ENCODE measurements around the gene MTG1.

Gene MTG1

DNA sequence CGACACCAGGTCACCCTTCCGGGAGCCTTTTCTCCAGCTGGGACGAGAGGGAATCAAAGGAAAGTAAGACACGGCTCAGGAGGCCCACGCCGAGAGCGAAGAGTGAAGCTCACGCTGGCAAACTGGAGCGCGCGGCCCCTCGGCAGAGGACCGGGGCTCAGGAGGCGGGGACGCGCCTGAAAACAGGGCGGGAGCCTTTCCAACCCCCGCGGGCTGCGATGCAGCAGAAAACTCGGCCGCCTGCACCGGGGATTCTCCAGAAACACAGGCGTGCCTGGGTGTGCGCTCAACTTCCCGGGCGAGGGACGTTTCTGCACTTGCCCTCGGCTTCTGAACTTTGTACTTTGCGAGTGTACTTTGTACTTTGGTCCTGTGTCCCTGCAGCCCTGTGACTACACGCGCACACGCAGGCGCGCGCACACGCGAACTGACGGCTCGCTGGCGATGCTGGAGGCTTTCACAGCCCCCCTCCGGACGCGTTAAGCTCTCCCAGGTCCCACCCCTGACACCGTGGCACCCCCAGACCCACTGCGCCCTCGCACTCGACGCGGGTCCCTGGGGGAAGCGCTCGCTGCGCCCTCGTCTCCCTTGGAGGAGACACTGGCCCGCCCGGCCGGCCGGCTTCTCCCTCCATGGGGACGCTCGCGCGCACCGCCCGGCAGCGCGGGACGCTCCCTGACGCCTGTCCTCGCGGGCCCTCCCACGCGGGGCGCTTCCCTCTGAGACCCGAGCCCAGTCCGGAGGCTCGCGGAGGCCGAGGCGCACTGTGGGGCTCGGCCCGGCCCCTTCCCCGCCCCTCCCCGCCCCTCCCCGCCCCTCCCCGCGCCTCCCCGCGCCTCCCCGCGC lies 15.5 kb upstream of the MTG1 start:
- H3K4me3 ChIP-seq (ENCODE audit: low read depth, low read length), result peak overlapping the region; percentile 53
- TF ChIP-seq, protein P1, sequence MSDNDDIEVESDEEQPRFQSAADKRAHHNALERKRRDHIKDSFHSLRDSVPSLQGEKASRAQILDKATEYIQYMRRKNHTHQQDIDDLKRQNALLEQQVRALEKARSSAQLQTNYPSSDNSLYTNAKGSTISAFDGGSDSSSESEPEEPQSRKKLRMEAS (IDR thresholded peaks at IDR 0.05; ENCODE audit: low read depth, low read length), result no peak
- TF ChIP-seq POLR2A (IDR thresholded peaks at IDR 0.05; ENCODE audit: extremely low read depth, insufficient read length) (no peak), MYC (IDR thresholded peaks at IDR 0.05; ENCODE audit: low read depth, low read length) (no peak)
- TF ChIP-seq, protein P2, sequence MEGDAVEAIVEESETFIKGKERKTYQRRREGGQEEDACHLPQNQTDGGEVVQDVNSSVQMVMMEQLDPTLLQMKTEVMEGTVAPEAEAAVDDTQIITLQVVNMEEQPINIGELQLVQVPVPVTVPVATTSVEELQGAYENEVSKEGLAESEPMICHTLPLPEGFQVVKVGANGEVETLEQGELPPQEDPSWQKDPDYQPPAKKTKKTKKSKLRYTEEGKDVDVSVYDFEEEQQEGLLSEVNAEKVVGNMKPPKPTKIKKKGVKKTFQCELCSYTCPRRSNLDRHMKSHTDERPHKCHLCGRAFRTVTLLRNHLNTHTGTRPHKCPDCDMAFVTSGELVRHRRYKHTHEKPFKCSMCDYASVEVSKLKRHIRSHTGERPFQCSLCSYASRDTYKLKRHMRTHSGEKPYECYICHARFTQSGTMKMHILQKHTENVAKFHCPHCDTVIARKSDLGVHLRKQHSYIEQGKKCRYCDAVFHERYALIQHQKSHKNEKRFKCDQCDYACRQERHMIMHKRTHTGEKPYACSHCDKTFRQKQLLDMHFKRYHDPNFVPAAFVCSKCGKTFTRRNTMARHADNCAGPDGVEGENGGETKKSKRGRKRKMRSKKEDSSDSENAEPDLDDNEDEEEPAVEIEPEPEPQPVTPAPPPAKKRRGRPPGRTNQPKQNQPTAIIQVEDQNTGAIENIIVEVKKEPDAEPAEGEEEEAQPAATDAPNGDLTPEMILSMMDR (IDR thresholded peaks at IDR 0.05; ENCODE audit: low read depth, low read length), result no peak
- DNase-seq (ENCODE audit: low read depth), result peak; percentile 69

DNA sequence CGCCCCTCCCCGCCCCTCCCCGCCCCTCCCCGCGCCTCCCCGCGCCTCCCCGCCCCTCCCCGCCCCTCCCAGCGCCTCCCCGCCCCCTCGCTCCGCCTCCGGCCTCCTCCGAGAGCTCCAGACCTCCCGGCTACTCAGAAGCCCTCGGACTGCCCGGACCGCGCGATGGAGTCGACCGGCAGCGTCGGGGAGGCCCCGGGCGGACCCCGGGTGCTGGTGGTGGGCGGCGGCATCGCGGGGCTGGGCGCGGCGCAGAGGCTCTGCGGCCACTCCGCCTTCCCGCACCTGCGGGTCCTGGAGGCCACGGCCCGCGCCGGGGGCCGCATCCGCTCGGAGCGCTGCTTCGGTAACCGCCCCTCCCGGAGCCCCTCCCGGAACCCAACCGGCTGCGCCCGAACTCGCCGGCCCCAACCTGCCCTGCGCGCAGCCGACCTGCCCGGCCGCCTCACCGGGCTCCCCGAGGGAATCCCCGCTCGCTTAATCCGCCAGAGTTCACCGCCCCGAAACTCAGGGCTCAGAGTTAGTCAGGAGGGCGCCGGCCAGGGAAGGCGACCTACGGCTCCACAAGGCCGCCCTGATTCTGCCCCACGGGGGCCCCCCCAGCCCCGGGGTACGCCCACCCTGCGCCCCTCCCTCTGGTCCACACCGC lies 14.7 kb upstream of the MTG1 start, which contains the start of gene PAOX:
Gene PAOX (plus strand): TSS at position 111 of the 649 bp plus-strand sequence. CDS start 55 bp downstream, at position 166.
- TF ChIP-seq, protein P2 (IDR thresholded peaks at IDR 0.05; ENCODE audit: low read depth, low read length), result no peak
- TF ChIP-seq, protein P1 (IDR thresholded peaks at IDR 0.05; ENCODE audit: low read depth, low read length), result no peak
- no peak for TF ChIP-seq POLR2A (IDR thresholded peaks at IDR 0.05; ENCODE audit: extremely low read depth, insufficient read length)
- no peak for TF ChIP-seq MYC (IDR thresholded peaks at IDR 0.05; ENCODE audit: low read depth, low read length)
- peak; percentile 45 for DNase-seq (ENCODE audit: low read depth)
- H3K4me3 ChIP-seq (ENCODE audit: low read depth, low read length), result peak within 1 kb of the TSS; percentile 53

DNA sequence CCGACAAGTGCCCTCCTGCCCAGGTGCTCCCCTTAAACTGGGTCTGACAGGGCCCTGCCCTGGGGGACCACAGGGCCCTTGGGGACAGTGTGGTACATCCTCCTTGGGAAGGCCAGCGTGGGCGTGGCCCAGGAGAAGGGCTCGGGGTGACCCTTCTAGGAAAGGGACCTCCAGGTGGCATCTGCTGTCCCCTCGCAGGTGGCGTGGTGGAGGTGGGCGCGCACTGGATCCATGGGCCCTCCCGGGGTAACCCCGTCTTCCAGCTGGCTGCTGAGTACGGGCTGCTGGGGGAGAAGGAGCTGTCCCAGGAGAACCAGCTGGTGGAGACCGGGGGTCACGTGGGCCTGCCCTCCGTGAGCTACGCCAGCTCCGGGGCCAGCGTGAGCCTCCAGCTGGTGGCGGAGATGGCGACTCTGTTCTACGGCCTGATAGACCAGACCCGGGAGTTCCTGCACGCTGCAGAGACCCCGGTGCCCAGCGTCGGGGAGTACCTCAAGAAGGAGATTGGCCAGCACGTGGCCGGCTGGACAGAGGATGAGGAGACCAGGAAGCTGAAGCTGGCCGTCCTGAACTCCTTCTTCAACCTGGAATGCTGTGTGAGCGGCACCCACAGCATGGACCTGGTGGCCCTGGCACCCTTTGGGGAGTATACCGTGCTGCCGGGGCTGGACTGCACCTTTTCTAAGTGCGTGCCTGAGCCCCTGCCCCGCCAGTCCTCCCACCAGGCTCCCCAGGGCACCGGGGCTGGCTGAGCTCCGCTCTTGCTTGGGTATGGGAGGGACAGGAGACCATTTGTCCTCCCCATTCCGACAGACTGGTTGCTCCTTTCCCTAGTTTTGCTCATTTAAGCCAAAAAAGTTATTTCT lies 13.9 kb upstream of the MTG1 start:
- no peak overlapping the region for H3K4me3 ChIP-seq (ENCODE audit: low read depth, low read length)
- TF ChIP-seq, protein P1 (IDR thresholded peaks at IDR 0.05; ENCODE audit: low read depth, low read length), result no peak
- no peak for TF ChIP-seq POLR2A (IDR thresholded peaks at IDR 0.05; ENCODE audit: extremely low read depth, insufficient read length)
- TF ChIP-seq, protein P2 (IDR thresholded peaks at IDR 0.05; ENCODE audit: low read depth, low read length), result no peak
- TF ChIP-seq MYC (IDR thresholded peaks at IDR 0.05; ENCODE audit: low read depth, low read length), result no peak
- DNase-seq (ENCODE audit: low read depth), result no peak

DNA sequence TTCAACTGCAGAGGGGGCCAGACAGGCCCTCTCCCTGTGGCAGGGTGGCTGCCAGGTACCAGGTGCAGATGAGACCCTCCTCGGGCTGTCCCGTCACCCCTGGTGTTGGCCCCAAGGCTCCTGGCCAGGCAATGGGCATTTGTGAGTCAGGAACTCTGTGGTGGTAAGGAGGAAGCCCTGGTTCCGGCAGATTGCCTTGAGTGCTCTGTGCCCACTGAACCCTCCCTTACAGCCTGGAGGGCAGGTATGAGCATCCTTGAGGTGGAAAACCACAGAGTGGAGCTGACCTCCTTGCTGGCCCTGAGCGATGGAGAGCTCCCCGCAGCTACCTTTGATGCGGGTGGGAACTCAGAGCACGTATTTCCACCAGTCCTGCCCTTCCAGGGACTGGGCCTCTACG lies 12.9 kb upstream of the MTG1 start:
- TF ChIP-seq MYC (IDR thresholded peaks at IDR 0.05; ENCODE audit: low read depth, low read length) (no peak), POLR2A (IDR thresholded peaks at IDR 0.05; ENCODE audit: extremely low read depth, insufficient read length) (no peak)
- TF ChIP-seq, protein P2 (IDR thresholded peaks at IDR 0.05; ENCODE audit: low read depth, low read length), result no peak
- no peak overlapping the region for H3K4me3 ChIP-seq (ENCODE audit: low read depth, low read length)
- DNase-seq (ENCODE audit: low read depth), result no peak

DNA sequence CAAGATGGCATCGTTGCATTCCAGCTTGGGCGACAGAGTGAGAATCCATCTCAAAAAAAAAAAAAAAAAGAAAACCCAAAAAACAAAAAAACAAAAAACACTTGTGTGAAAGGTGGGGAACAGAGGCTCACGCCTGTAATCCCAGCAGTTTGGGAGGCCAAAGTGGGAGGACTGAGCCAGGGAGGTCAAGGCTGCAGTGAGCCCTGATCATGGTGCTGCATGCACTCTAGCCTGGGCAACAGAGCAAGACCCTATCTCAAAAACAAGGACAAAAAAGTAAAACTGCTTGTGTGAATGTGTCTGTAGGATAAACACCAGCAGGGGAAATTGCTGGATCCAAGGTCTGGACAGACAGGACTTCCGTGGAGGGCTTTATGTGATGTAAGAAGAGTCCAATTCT lies 10.4 kb upstream of the MTG1 start:
- DNase-seq (ENCODE audit: low read depth), result no peak
- TF ChIP-seq, protein P2 (IDR thresholded peaks at IDR 0.05; ENCODE audit: low read depth, low read length), result no peak
- no peak for TF ChIP-seq MYC (IDR thresholded peaks at IDR 0.05; ENCODE audit: low read depth, low read length)
- no peak for TF ChIP-seq POLR2A (IDR thresholded peaks at IDR 0.05; ENCODE audit: extremely low read depth, insufficient read length)
- TF ChIP-seq, protein P1 (IDR thresholded peaks at IDR 0.05; ENCODE audit: low read depth, low read length), result no peak
- H3K4me3 ChIP-seq (ENCODE audit: low read depth, low read length), result no peak overlapping the region

Data from NB4 (cell line).